Liver (tissue), 9 donors: ENCODE results near the gene CPA2. TPM values are rescaled to one million over a fixed set of nuclear protein-coding genes. Genes with fewer than 3 reads are reported as not detected.

Experiments used
- DNase-seq: peaks from one replicate; pipeline ENCODE4 v3.0.0-alpha.2; 2017; ENCODE audit warnings: low spot score
- H3K27ac ChIP-seq, 2 donors: one replicate each; pipeline ENCODE4 v1.7.0; 2013; ENCODE audit warnings: inconsistent platforms in 2 of 2, low read length in 2 of 2, control low read depth in 1 of 2, low read depth in 1 of 2, mild to moderate bottlenecking in 1 of 2
- H3K27me3 ChIP-seq, 4 donors: one replicate each; pipeline versions ENCODE4 v1.6.1 to v1.7.0; 2013; ENCODE audit warnings: low read length in 3 of 4, inconsistent platforms in 1 of 4, mild to moderate bottlenecking in 1 of 4, moderate library complexity in 1 of 4; ENCODE audit not compliant: control insufficient read depth in 4 of 4, insufficient read depth in 4 of 4
- H3K36me3 ChIP-seq, 4 donors: one replicate each; pipeline versions ENCODE4 v1.6.1 to v1.7.0; 2013; ENCODE audit warnings: low read length in 3 of 4, mild to moderate bottlenecking in 3 of 4, low read depth in 1 of 4, moderate library complexity in 1 of 4; ENCODE audit not compliant: control insufficient read depth in 4 of 4, insufficient read depth in 3 of 4
- H3K4me1 ChIP-seq, 4 donors: one replicate each; pipeline versions ENCODE4 v1.6.1 to v1.7.0; 2013; ENCODE audit warnings: low read length in 3 of 4, mild to moderate bottlenecking in 3 of 4, moderate library complexity in 1 of 4; ENCODE audit not compliant: control insufficient read depth in 4 of 4, insufficient read depth in 4 of 4
- H3K4me3 ChIP-seq, 3 donors: one replicate each; pipeline versions ENCODE4 v1.6.1 to v1.7.0; 2013; ENCODE audit warnings: low read length in 3 of 3, control low read depth in 1 of 3, low read depth in 1 of 3, mild to moderate bottlenecking in 1 of 3
- H3K9ac ChIP-seq, 2 donors: one replicate each; pipeline ENCODE4 v1.7.0; 2013; ENCODE audit warnings: low read length in 2 of 2, mild to moderate bottlenecking in 2 of 2, moderate library complexity in 2 of 2, control low read depth in 1 of 2, low read depth in 1 of 2
- H3K9me3 ChIP-seq, 4 donors: one replicate each; pipeline versions ENCODE4 v1.6.1 to v1.7.0; 2013; ENCODE audit warnings: low read length in 3 of 4; ENCODE audit not compliant: control insufficient read depth in 4 of 4
- CTCF ChIP-seq: fragments of 150-350 bp; IDR thresholded peaks from 2 replicates; pipeline ENCODE4 v1.5.1; 2017; ENCODE audit warnings: improper control_type of control experiment, low read depth, low read length; ENCODE audit not compliant: missing input control
- EGR1 ChIP-seq, 2 donors: IDR thresholded peaks; 2 replicates each; pipeline ENCODE4 v1.6.1; 2016 to 2018; ENCODE audit warnings: antibody characterized with exemption in 2 of 2, low read depth in 2 of 2
- FOXA1 ChIP-seq: IDR thresholded peaks from 2 replicates; pipeline ENCODE4 v1.6.1; 2016; ENCODE audit warnings: antibody characterized with exemption
- FOXA2 ChIP-seq: IDR thresholded peaks from 2 replicates; pipeline ENCODE4 v1.6.1; 2016; ENCODE audit warnings: antibody characterized with exemption
- GABPA ChIP-seq, 2 donors: IDR thresholded peaks in 1 of 2; conservative IDR thresholded peaks in 1 of 2; 2 replicates each; pipeline ENCODE4 v1.6.1; 2016; ENCODE audit warnings: antibody characterized with exemption in 2 of 2, mild to moderate bottlenecking in 1 of 2, moderate library complexity in 1 of 2
- HNF4A ChIP-seq, 2 donors: conservative IDR thresholded peaks; 2 replicates each; pipeline ENCODE4 v1.6.1; 2016; ENCODE audit warnings: antibody characterized with exemption in 2 of 2, mild to moderate bottlenecking in 2 of 2
- HNF4G ChIP-seq: IDR thresholded peaks from 2 replicates; pipeline ENCODE4 v1.6.1; 2016; ENCODE audit warnings: antibody characterized with exemption
- JUND ChIP-seq, 2 donors: IDR thresholded peaks; 2 replicates each; pipeline ENCODE4 v1.6.1; 2016; ENCODE audit warnings: antibody characterized with exemption in 2 of 2
- MAX ChIP-seq: IDR thresholded peaks from 2 replicates; pipeline ENCODE4 v1.6.1; 2016; ENCODE audit warnings: antibody characterized with exemption
- NR2F2 ChIP-seq: IDR thresholded peaks from 2 replicates; pipeline ENCODE4 v1.6.1; 2016; ENCODE audit warnings: antibody characterized with exemption
- RAD21 ChIP-seq, 2 donors: IDR thresholded peaks; 2 replicates each; pipeline ENCODE4 v1.6.1; 2016; ENCODE audit warnings: antibody characterized with exemption in 2 of 2, mild to moderate bottlenecking in 2 of 2
- REST ChIP-seq: IDR thresholded peaks from 2 replicates; pipeline ENCODE4 v1.6.1; 2016; ENCODE audit warnings: antibody characterized with exemption, mild to moderate bottlenecking
- RXRA ChIP-seq, 2 donors: IDR thresholded peaks; 2 replicates each; pipeline ENCODE4 v1.6.1; 2017 to 2018; ENCODE audit warnings: antibody characterized with exemption in 2 of 2, mild to moderate bottlenecking in 1 of 2
- SP1 ChIP-seq: IDR thresholded peaks from 2 replicates; pipeline ENCODE4 v1.6.1; 2018; ENCODE audit warnings: antibody characterized with exemption, mild to moderate bottlenecking
- TAF1 ChIP-seq: conservative IDR thresholded peaks from 2 replicates; pipeline ENCODE4 v1.6.1; 2016; ENCODE audit warnings: antibody characterized with exemption, mild to moderate bottlenecking
- YY1 ChIP-seq: IDR thresholded peaks from 2 replicates; pipeline ENCODE4 v1.6.1; 2016; ENCODE audit warnings: antibody characterized with exemption, mild to moderate bottlenecking
- WGBS: extraction: QIAGEN DNeasy Blood & Tissue Kit; methylation state at CpG from one replicate; pipeline ENCODE4 v1.1.7; 2013; 5-methylcytosine and 5-hydroxymethylcytosine counted together
- polyA plus RNA-seq, 2 donors: library from polyadenylated mRNA; stranded (reverse) in 1 of 2; unstranded in 1 of 2; fragments of 200-250 nt in 1 of 2; fragments of >200 nt in 1 of 2; fragmentation: Nextera tagmentation in 1 of 2; extraction: Ambion mirVana in 1 of 2; gene quantifications; one replicate each; pipeline versions ENCODE4 v1.2.1 to v1.2.3, GENCODE V29; 2013 to 2015
- total RNA-seq, 2 donors: library from RNA; depleted of rRNA; stranded (reverse); fragments of >200 nt; gene quantifications; one replicate each; pipeline ENCODE4 v1.2.3, GENCODE V29; 2014
- TF ChIP-seq, protein P1 (sequence below): IDR thresholded peaks from 2 replicates; pipeline ENCODE4 v1.6.1; 2016; ENCODE audit warnings: antibody characterized with exemption
- TF ChIP-seq, protein P2 (sequence below): IDR thresholded peaks from 2 replicates; pipeline ENCODE4 v1.6.1; 2016; ENCODE audit warnings: antibody characterized with exemption
- donor health status: healthy.
- donor health status: healthy.
- donor health status: healthy.
- donor health status: healthy.
- donor health status: healthy.

Gene CPA2
- total and polyA plus RNA-seq, 4 donors, result not detected

- no peaks in the 10 kb centered on the region for H3K27me3 ChIP-seq
- TF ChIP-seq NR2F2 (no peak), MAX (no peak), GABPA (IDR thresholded peaks at IDR 0.05 in 1 of 2, conservative IDR thresholded peaks at IDR 0.05 in 1 of 2) (no peak), JUND (IDR thresholded peaks at IDR 0.05) (no peak), SP1 (no peak)
- TF ChIP-seq, protein P1, sequence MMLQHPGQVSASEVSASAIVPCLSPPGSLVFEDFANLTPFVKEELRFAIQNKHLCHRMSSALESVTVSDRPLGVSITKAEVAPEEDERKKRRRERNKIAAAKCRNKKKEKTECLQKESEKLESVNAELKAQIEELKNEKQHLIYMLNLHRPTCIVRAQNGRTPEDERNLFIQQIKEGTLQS, result no peak
- H3K36me3 ChIP-seq, result no peaks in the 10 kb centered on the region
- H3K4me3 ChIP-seq, result no peak overlapping the region
- no peak overlapping the region for H3K27ac ChIP-seq
- no peak overlapping the region for H3K9ac ChIP-seq
- DNase-seq, result no peak
- no peaks in the 10 kb centered on the region for H3K4me1 ChIP-seq
- WGBS, result 74% methylated on average over 2 of the region's 2 CpGs
- H3K9me3 ChIP-seq, result no peaks in the 10 kb centered on the region
Measured at GRCh38 chr7:130333832-130334231, 67.2 kb downstream of the CPA2 start.

GRCh38 chr7:130334274-130334673 is 67.6 kb downstream of the CPA2 start:
- H3K27me3 ChIP-seq, result no peaks in the 10 kb centered on the region
- H3K4me1 ChIP-seq, result no peaks in the 10 kb centered on the region
- no peak overlapping the region for H3K4me3 ChIP-seq
- TF ChIP-seq RAD21 (IDR thresholded peaks at IDR 0.05) (no peak), SP1 (no peak), HNF4G (no peak), FOXA1 (no peak), CTCF (no peak), NR2F2 (no peak), TAF1 (no peak), EGR1 (IDR thresholded peaks at IDR 0.05; ENCODE audit: low read depth in 2 of 2) (no peak), MAX (no peak), HNF4A (conservative IDR thresholded peaks at IDR 0.05) (no peak), FOXA2 (no peak), RXRA (IDR thresholded peaks at IDR 0.05) (no peak), JUND (IDR thresholded peaks at IDR 0.05) (no peak), GABPA (IDR thresholded peaks at IDR 0.05 in 1 of 2, conservative IDR thresholded peaks at IDR 0.05 in 1 of 2) (no peak), REST (no peak), YY1 (no peak)
- TF ChIP-seq, protein P1, result no peak
- TF ChIP-seq, protein P2, sequence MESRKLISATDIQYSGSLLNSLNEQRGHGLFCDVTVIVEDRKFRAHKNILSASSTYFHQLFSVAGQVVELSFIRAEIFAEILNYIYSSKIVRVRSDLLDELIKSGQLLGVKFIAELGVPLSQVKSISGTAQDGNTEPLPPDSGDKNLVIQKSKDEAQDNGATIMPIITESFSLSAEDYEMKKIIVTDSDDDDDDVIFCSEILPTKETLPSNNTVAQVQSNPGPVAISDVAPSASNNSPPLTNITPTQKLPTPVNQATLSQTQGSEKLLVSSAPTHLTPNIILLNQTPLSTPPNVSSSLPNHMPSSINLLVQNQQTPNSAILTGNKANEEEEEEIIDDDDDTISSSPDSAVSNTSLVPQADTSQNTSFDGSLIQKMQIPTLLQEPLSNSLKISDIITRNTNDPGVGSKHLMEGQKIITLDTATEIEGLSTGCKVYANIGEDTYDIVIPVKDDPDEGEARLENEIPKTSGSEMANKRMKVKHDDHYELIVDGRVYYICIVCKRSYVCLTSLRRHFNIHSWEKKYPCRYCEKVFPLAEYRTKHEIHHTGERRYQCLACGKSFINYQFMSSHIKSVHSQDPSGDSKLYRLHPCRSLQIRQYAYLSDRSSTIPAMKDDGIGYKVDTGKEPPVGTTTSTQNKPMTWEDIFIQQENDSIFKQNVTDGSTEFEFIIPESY, result no peak
- H3K9me3 ChIP-seq, result no peaks in the 10 kb centered on the region
- no peak for DNase-seq
- no peak overlapping the region for H3K9ac ChIP-seq
- no peak overlapping the region for H3K27ac ChIP-seq
- no peaks in the 10 kb centered on the region for H3K36me3 ChIP-seq
- WGBS, result 79% methylated on average over 6 of the region's 6 CpGs
